ENCODE data around the gene MINK1. TPM values are rescaled to one million over a fixed set of nuclear protein-coding genes. Genes with fewer than 3 reads are reported as not detected.

Gene MINK1
- total RNA-seq, 1 donor from 2014 or later: 111 TPM

DNA sequence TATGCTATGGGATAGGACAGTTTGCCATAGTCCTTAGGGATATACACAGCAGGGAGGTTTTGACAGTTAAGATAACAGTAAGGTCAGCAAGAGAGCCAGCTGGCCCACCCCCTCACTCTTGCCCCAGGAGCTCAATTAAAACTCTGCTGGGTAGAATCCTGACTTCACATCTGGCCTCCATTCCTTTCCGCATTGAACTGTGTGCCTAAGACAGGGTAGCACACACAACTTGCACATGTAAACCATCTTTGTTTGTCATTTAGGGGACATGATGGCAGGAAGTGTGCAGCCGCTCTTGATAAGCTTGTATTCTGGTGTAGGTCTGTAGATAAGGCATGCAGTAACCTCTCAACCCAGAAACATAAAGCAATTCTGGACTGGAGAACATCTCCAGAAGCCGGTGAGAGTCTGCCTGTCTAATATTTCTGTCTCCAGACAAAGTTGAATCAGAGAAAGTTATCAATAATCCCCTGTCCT is 5.2 kb downstream of the MINK1 start:
- Mint-ChIP-seq H3K27ac (peak overlapping the region; percentile 37), H3K9me3 (no peaks in the 10 kb centered on the region), H3K27me3 (no peaks in the 10 kb centered on the region), H3K36me3 (peaks cover 13% of the 10 kb centered on the region), H3K4me1 (ENCODE audit: unreplicated experiment) (peaks cover 47% of the 10 kb centered on the region), H3K4me3 (no peak overlapping the region)
- TF ChIP-seq, protein P1, sequence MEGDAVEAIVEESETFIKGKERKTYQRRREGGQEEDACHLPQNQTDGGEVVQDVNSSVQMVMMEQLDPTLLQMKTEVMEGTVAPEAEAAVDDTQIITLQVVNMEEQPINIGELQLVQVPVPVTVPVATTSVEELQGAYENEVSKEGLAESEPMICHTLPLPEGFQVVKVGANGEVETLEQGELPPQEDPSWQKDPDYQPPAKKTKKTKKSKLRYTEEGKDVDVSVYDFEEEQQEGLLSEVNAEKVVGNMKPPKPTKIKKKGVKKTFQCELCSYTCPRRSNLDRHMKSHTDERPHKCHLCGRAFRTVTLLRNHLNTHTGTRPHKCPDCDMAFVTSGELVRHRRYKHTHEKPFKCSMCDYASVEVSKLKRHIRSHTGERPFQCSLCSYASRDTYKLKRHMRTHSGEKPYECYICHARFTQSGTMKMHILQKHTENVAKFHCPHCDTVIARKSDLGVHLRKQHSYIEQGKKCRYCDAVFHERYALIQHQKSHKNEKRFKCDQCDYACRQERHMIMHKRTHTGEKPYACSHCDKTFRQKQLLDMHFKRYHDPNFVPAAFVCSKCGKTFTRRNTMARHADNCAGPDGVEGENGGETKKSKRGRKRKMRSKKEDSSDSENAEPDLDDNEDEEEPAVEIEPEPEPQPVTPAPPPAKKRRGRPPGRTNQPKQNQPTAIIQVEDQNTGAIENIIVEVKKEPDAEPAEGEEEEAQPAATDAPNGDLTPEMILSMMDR (conservative IDR thresholded peaks at IDR 0.05): no peak
- DNase-seq (ENCODE audit: extremely low spot score, unreplicated experiment): no peak

- Mint-ChIP-seq H3K27me3 (no peaks in the 10 kb centered on the region), H3K4me3 (no peak overlapping the region), H3K4me1 (ENCODE audit: unreplicated experiment) (peaks cover 42% of the 10 kb centered on the region), H3K9me3 (no peaks in the 10 kb centered on the region), H3K36me3 (peaks cover 13% of the 10 kb centered on the region), H3K27ac (peak overlapping the region; percentile 37)
- no peak for DNase-seq (ENCODE audit: extremely low spot score, unreplicated experiment)
- TF ChIP-seq, protein P1 (conservative IDR thresholded peaks at IDR 0.05): no peak
These were observed 6.1 kb downstream of the MINK1 start for GRCh38 chr17:4839221-4839620.

DNA sequence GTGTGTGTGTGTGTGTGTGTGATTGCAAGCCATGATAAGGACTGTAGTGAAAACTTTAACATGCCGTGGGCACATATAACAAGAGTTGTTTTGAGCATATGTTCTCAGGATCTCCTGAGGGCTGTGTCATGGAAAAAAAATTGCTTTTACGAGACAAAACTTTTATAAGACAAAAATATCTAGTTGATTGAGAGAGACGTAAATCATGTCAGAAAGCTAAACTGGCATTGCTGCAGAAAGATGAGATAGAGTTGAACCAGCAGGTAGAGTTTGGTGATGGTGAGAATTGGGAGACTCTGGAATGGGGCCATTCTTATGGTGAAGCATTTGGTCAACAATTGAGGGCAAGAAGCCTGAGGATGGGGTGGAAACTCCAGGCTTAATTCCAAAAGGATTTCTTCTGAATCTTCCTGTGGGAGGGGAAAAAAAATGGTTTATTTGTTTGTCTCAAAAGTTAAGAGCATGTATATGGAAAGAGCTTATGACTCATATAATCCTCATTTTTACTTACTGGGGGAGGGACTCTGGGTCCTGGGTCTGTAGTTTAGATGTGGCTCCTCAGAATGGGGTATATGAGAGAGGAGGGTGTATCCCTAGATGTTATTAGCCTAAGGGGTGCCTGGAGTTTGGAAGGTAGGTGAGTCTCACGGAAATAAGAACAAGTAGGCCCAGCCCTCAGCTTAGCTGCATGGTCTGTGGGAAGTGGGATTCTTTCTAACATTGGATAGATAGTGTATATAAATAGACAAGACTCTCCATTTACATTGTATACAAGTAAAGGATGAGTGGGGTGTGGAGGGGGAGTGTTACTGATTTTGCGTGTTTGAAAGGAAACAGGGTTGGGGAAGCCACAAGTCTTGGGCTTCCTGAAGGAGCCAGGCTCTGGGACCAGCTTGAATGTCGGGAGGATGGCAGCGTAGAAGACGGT is 7.1 kb downstream of the MINK1 start:
- no peaks in the 10 kb centered on the region for H3K9me3 Mint-ChIP-seq
- no peak for DNase-seq (ENCODE audit: extremely low spot score, unreplicated experiment)
- H3K36me3 Mint-ChIP-seq: peaks cover 21% of the 10 kb centered on the region
- H3K27ac Mint-ChIP-seq: peak overlapping the region; percentile 6
- H3K27me3 Mint-ChIP-seq: no peaks in the 10 kb centered on the region
- H3K4me1 Mint-ChIP-seq (ENCODE audit: unreplicated experiment): peaks cover 43% of the 10 kb centered on the region
- TF ChIP-seq, protein P1 (conservative IDR thresholded peaks at IDR 0.05): no peak
- no peak overlapping the region for H3K4me3 Mint-ChIP-seq

DNA sequence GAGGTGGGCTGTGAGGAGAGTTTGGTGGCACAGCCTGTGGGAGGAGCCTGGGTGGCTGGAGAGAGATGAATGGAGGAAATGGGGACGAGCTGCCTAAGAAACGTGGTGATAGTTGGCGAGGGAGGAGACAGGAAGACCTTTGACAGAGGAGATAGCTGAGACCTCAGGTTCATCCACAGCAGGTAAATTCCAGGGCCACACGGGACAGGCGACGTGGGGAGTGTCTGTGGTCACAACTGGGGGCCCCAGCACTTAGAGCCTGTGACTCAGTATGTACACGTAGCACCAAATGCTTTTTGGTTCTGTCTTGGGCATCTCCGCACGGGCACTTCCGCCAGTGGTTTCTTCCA is 7.7 kb downstream of the MINK1 start:
- H3K27me3 Mint-ChIP-seq: no peaks in the 10 kb centered on the region
- H3K9me3 Mint-ChIP-seq: no peaks in the 10 kb centered on the region
- no peak for DNase-seq (ENCODE audit: extremely low spot score, unreplicated experiment)
- H3K4me3 Mint-ChIP-seq: no peak overlapping the region
- peaks cover 23% of the 10 kb centered on the region for H3K36me3 Mint-ChIP-seq
- peak overlapping the region; percentile 6 for H3K27ac Mint-ChIP-seq
- TF ChIP-seq, protein P1 (conservative IDR thresholded peaks at IDR 0.05): no peak
- H3K4me1 Mint-ChIP-seq (ENCODE audit: unreplicated experiment): peaks cover 43% of the 10 kb centered on the region

DNA sequence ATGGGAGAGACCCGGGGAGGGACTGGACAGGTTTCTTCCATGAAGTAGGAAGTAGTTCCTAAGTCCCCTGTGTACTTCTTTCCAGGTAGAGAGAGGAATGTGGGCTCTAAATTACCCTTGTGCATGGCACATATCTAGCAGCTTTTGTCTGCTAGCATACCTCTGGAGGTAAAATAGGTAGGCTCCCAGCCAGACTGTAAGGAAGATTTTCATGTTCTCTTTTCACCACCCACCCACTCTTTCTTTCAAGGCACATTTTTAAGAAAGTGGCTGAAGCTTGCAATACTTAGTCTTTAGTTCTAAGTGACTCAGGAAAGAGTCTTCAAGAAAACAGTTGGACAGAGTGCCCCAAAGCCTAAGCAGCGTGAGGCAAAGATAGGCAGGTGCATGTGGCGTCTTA is 9.2 kb downstream of the MINK1 start:
- Mint-ChIP-seq H3K4me1 (ENCODE audit: unreplicated experiment) (peaks cover 46% of the 10 kb centered on the region), H3K9me3 (no peaks in the 10 kb centered on the region), H3K4me3 (no peak overlapping the region), H3K36me3 (peaks cover 23% of the 10 kb centered on the region), H3K27me3 (no peaks in the 10 kb centered on the region), H3K27ac (no peak overlapping the region)
- no peak for DNase-seq (ENCODE audit: extremely low spot score, unreplicated experiment)
- TF ChIP-seq, protein P1 (conservative IDR thresholded peaks at IDR 0.05): no peak

All from type B pancreatic cell (in vitro differentiated cells).